PC-9 (cell line): ENCODE measurements around the gene MIER3. TPM values are rescaled to one million over a fixed set of nuclear protein-coding genes. Genes with fewer than 3 reads are reported as not detected.

ENCODE experiments used
- BruUV-seq: library from RNA; stranded (reverse); fragments of 400-500 nt; replicated peaks from 2 replicates; lab custom pipeline; 2021; lab: Mats Ljungman, UMichigan
- CTCF ChIA-PET: fragments of 300-600 bp; sonication (Branson Sonifier 250); formaldehyde crosslinking; loops from one replicate; lab custom pipeline; 2022; ENCODE audit warnings: antibody characterized with exemption; lab: Charles Lee
- POLR2A ChIA-PET: fragments of 300-600 bp; sonication (Branson Sonifier 250); formaldehyde crosslinking; loops from one replicate; lab custom pipeline; 2022; ENCODE audit warnings: antibody characterized with exemption; ENCODE audit not compliant: unreplicated experiment; lab: Charles Lee
- DNase-seq, 2 experiments: peaks; one replicate each; pipeline versions ENCODE4 v3.0.0 to v3.0.0-alpha.2; 2015 to 2022; ENCODE audit warnings: mixed read lengths in 1 of 2
- H2AFZ ChIP-seq: fragments of 200-600 bp; sonication (generic); 2 replicates; pipeline ENCODE4 v1.8.1; 2017; ENCODE audit warnings: antibody characterized with exemption
- H3F3A ChIP-seq: fragments of 200-600 bp; sonication (generic); 2 replicates; pipeline ENCODE4 v1.8.1; 2017; ENCODE audit warnings: antibody characterized with exemption, mild to moderate bottlenecking, low read depth; ENCODE audit not compliant: insufficient read depth
- H3K27ac ChIP-seq: fragments of 200-600 bp; sonication (generic); 2 replicates; pipeline ENCODE4 v1.6.1; 2016; ENCODE audit warnings: mixed run types
- H3K27me3 ChIP-seq: fragments of 200-600 bp; sonication (generic); 2 replicates; pipeline ENCODE4 v1.6.1; 2016; ENCODE audit warnings: low read depth, mixed run types; ENCODE audit not compliant: insufficient read depth
- H3K36me3 ChIP-seq: fragments of 200-600 bp; sonication (generic); 2 replicates; pipeline ENCODE4 v1.6.1; 2016; ENCODE audit warnings: low read depth, mixed run types
- H3K4me1 ChIP-seq: fragments of 200-600 bp; sonication (generic); replicated peaks from 2 replicates; pipeline ENCODE4 v1.6.1; 2016; ENCODE audit warnings: mixed run types; ENCODE audit not compliant: insufficient read depth
- H3K4me2 ChIP-seq: fragments of 200-600 bp; sonication (generic); 2 replicates; pipeline ENCODE4 v1.6.1; 2017; ENCODE audit warnings: mixed run types
- H3K4me3 ChIP-seq: fragments of 200-600 bp; sonication (generic); 2 replicates; pipeline ENCODE4 v1.6.1; 2016; ENCODE audit warnings: mixed run types
- H3K79me2 ChIP-seq: fragments of 200-600 bp; sonication (generic); 2 replicates; pipeline ENCODE4 v1.6.1; 2017; ENCODE audit warnings: low read depth, mixed run types
- H3K9me2 ChIP-seq: fragments of 200-600 bp; sonication (generic); 2 replicates; pipeline ENCODE4 v1.8.1; 2017; ENCODE audit warnings: mild to moderate bottlenecking; ENCODE audit not compliant: insufficient read depth
- H3K9me3 ChIP-seq: fragments of 200-600 bp; sonication (generic); 2 replicates; pipeline ENCODE4 v1.8.1; 2016; ENCODE audit warnings: low read depth; ENCODE audit not compliant: insufficient read depth
- H4K20me1 ChIP-seq: fragments of 200-600 bp; sonication (generic); 2 replicates; pipeline ENCODE4 v1.8.1; 2017; ENCODE audit not compliant: insufficient read depth
- CTCF ChIP-seq: fragments of 200-600 bp; sonication (generic); conservative IDR thresholded peaks from 2 replicates; pipeline ENCODE4 v1.6.1; 2017; ENCODE audit warnings: mixed run types, antibody characterized with exemption, mild to moderate bottlenecking, moderate library complexity
- EZH2 ChIP-seq: fragments of 200-600 bp; sonication (generic); IDR thresholded peaks from 2 replicates; pipeline ENCODE4 v1.8.0; 2017; ENCODE audit warnings: antibody characterized with exemption, low read depth
- intact Hi-C: fragments of 100-400 bp; cut with micrococcal nuclease; formaldehyde crosslinking; loops from one replicate; pipeline ENCODE4 v1.10.0; 2022; ENCODE audit not compliant: unreplicated experiment
- total RNA-seq: library from RNA; stranded (reverse); gene quantifications from 2 replicates; pipeline ENCODE4 v1.2.3, GENCODE V29; 2021

Gene MIER3
- total RNA-seq, 1 experiment from 2014 or later: 17.3 TPM

- Histone ChIP-seq H3K4me2 (no peak overlapping the region), H3F3A (no peaks in the 10 kb centered on the region), H3K4me3 (no peak overlapping the region), H3K36me3 (peaks cover 37% of the 10 kb centered on the region), H3K9me3 (no peaks in the 10 kb centered on the region), H4K20me1 (no peaks in the 10 kb centered on the region), H3K4me1 (no peaks in the 10 kb centered on the region), H3K27ac (no peak overlapping the region), H3K9me2 (no peaks in the 10 kb centered on the region), H3K27me3 (no peaks in the 10 kb centered on the region), H3K79me2 (no peaks in the 10 kb centered on the region), H2AFZ (no peak overlapping the region)
- no TSS peak for BruUV-seq
- DNase-seq: no peak
- ChIA-PET CTCF (interaction anchor here (0.6 kb wide), 1 partner anchor 599 kb away, joined by 3 read pairs; no protein-coding TSS in a partner anchor), POLR2A (no interaction called here)
- intact Hi-C loops: no loop called here
- no peak for TF ChIP-seq CTCF
- no peak for TF ChIP-seq EZH2
Observed at GRCh38 chr5:56922922-56923321, 29.0 kb downstream of the MIER3 start.

DNA sequence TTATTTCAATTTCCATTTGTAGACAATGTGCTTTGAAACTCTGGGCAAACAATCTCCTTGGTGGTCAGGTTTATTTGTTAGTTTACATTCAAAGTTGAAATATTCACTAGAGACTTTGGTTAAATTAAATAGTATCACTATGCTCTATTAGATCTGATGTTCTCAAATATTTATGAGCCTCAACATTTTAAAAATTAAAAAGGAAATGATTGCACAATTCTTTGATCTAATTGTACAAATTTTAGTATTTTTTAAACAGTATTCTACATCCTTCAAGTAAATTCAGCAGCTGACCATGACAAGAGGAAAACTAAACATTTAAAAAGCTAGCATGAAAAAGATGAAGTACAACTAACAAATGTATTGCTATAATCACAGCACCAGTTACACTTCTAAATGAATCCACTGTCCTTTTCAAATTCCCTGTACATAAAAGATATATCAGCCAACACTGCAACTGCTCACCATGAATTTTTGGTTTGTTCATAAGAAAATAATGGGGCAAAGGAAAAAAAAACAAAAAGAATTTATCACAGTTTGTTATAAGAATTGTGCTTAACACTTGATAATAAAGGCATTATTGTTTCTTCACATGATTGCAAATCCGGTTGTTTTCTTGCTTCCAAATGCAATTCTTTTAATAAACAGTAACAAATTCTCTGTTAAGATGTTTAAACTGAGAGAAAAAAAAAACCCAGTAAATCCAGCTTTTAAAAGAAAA lies 31.8 kb downstream of the MIER3 start:
- Histone ChIP-seq H3K9me3 (no peaks in the 10 kb centered on the region), H4K20me1 (no peaks in the 10 kb centered on the region), H3K27me3 (no peaks in the 10 kb centered on the region), H3K9me2 (no peaks in the 10 kb centered on the region), H3F3A (no peaks in the 10 kb centered on the region), H3K36me3 (peaks cover 26% of the 10 kb centered on the region), H2AFZ (no peak overlapping the region), H3K27ac (no peak overlapping the region), H3K79me2 (no peaks in the 10 kb centered on the region), H3K4me1 (no peaks in the 10 kb centered on the region), H3K4me3 (no peak overlapping the region), H3K4me2 (no peak overlapping the region)
- intact Hi-C loops: no loop called here
- DNase-seq: no peak
- CTCF ChIA-PET: no interaction called here
- no peak for TF ChIP-seq EZH2
- TF ChIP-seq CTCF: no peak
- no TSS peak for BruUV-seq
- POLR2A ChIA-PET: no interaction called here

DNA sequence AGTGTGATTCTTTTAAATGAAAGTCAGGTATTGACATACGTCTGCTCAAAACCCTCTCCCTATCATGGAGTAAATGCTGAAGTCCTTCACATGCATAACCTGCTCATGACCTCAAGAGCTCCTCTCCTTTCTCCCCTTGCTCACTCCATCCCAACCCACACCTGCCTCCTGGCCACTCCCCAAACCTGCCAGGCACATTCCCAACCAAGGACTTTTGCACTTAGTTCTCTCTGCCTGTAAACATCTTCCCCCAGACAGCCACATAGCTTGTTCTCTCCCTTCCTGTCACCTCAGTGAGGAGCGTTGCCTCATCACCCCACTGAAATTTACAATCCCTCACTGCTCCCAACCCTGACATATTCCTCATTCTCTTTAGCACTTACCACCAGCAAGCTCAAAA lies 33.9 kb downstream of the MIER3 start:
- Histone ChIP-seq H3K36me3 (peaks cover 8% of the 10 kb centered on the region; the same call in 1 of the 2 replicates), H3K79me2 (no peaks in the 10 kb centered on the region), H3K27ac (no peak overlapping the region), H2AFZ (no peak overlapping the region), H3K27me3 (no peaks in the 10 kb centered on the region), H3F3A (no peaks in the 10 kb centered on the region), H3K9me3 (no peaks in the 10 kb centered on the region), H3K4me2 (no peak overlapping the region), H4K20me1 (no peaks in the 10 kb centered on the region), H3K4me1 (no peaks in the 10 kb centered on the region), H3K9me2 (no peaks in the 10 kb centered on the region), H3K4me3 (no peak overlapping the region)
- TF ChIP-seq CTCF: no peak
- no peak for TF ChIP-seq EZH2
- BruUV-seq: no TSS peak
- intact Hi-C loops: no loop called here
- CTCF ChIA-PET: no interaction called here
- POLR2A ChIA-PET: interaction anchor here (0.6 kb wide), 2 partner anchors 8 to 286 kb away, joined by 4 to 9 read pairs; no protein-coding TSS in a partner anchor
- no peak for DNase-seq
